ENCODE data around the gene SLCO4A1. TPM values are rescaled to one million over a fixed set of nuclear protein-coding genes. Genes with fewer than 3 reads are reported as not detected.

The SLCO4A1 gene
- total and polyA plus RNA-seq, 9 of the 15 experiments (the other 6 are each of a cell fraction or from before 2014, with no cell fraction given) = 1.6 to 21.9 (median 12.8) TPM

DNA sequence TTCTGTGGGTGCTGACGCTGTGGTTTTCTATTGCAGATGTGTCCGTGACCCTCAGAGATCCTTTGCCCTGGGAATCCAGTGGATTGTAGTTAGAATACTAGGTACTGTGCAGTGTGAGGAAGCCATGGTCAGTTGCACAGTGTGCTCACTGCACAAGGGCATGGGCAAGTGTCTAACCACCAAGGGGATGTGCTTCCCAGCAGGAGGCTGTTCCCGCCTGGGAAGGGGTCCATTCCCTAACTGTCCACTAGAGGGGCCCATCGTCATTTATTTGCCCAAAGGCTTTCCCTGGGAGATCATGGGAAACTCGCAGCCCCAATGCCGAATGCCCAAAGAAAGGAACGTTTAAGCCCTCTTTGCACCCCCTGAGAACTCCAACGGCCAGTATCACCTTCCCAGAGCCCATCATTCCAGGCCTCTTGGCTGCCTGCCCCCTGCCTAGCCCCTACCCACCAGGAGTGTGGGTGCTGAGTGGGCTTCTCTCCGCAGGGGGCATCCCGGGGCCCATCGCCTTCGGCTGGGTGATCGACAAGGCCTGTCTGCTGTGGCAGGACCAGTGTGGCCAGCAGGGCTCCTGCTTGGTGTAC is 26.2 kb downstream of the SLCO4A1 start:
- Histone ChIP-seq H3K27ac (ENCODE audit: extremely low read depth, low read depth, low read length) (no peak overlapping the region), H3K9me1 (ENCODE audit: control insufficient read depth, insufficient read depth, low read length) (no peaks in the 10 kb centered on the region), H3K9ac (ENCODE audit: insufficient read depth in 1 of 2, low read depth in 2 of 2, low read length in 2 of 2) (no peak overlapping the region), H3K4me3 (no peak overlapping the region), H3K4me1 (replicated peaks in 1 of 2; ENCODE audit: control insufficient read depth in 2 of 2, insufficient read depth in 2 of 2, low read length in 2 of 2) (peaks cover 0 to 42% of the 10 kb centered on the region in 2 experiments; a peak in 2 of 5 replicates), H4K20me1 (replicated peaks; ENCODE audit: control insufficient read depth, insufficient read depth, low read length) (no peaks in the 10 kb centered on the region), H3K27me3 (ENCODE audit: control insufficient read depth in 2 of 2, insufficient read depth in 2 of 2, low read length in 2 of 2) (no peaks in the 10 kb centered on the region), H3K36me3 (ENCODE audit: control insufficient read depth, insufficient read depth, low read length) (peaks cover 47% of the 10 kb centered on the region; the same call in 2 of the 3 replicates), H3K79me2 (ENCODE audit: control insufficient read depth, insufficient read depth, low read length) (no peaks in the 10 kb centered on the region), H2AFZ (ENCODE audit: low read depth, low read length) (no peak overlapping the region), H3K9me3 (replicated peaks; ENCODE audit: control insufficient read depth, insufficient read depth, low read depth, low read length) (no peaks in the 10 kb centered on the region), H3K4me2 (ENCODE audit: insufficient read depth, low read length) (no peak overlapping the region)
- in situ Hi-C loops (cut with MboI) (loop anchor here (5.0 kb wide), 1 partner anchor 124 kb away; no protein-coding TSS in a partner anchor), intact Hi-C loops (cut with micrococcal nuclease) (loop anchor here (1.0 to 5.0 kb wide), 2 partner anchors 123 to 139 kb away; no protein-coding TSS in a partner anchor)
- BruUV-seq (replicated peaks) = no TSS peak
- CTCF ChIA-PET (ENCODE audit: low intra/inter-chr PET ratio) = interaction anchor here (0.6 to 2.8 kb wide), 6 partner anchors 121 to 341 kb away, joined by 3 to 21 read pairs (median 6); partner anchors contain the start of gene OGFR
- peak; percentile 87 for ATAC-seq
- POLR2A ChIA-PET = no interaction called here
- 68% methylated on average over 12 of the region's 13 CpGs for WGBS (ENCODE audit: insufficient coverage, low coverage, missing lambda C conversion rate)
- peak; percentile 67 to 81 (median 75) for DNase-seq (ENCODE audit: extremely low read depth in 1 of 4, low spot score in 3 of 4)
- peak; percentile 92 for FAIRE-seq
- TF ChIP-seq MYNN (IDR thresholded peaks at IDR 0.05) (peak; percentile 54; the same call in 1 of the 2 replicates), MYNN (CRISPR knock-in tag; IDR thresholded peaks at IDR 0.05) (no peak), SMARCA4 (IDR thresholded peaks at IDR 0.05) (no peak), MCM5 (IDR thresholded peaks at IDR 0.05; ENCODE audit: low read depth) (no peak), SRSF1 (IDR thresholded peaks at IDR 0.05; ENCODE audit: low read depth, low read length) (no peak), MAZ (CRISPR knock-in tag; conservative IDR thresholded peaks at IDR 0.05 in 1 of 2, IDR thresholded peaks at IDR 0.05 in 1 of 2) (peak in 1 of 2 experiments; percentile 52; a peak in 1 of 4 replicates), FUS (optimal IDR thresholded peaks at IDR 0.05; ENCODE audit: low read depth, low read length) (no peak), ZNF695 (CRISPR knock-in tag; IDR thresholded peaks at IDR 0.05) (no peak), CREB5 (CRISPR knock-in tag; IDR thresholded peaks at IDR 0.05) (no peak), ARID2 (IDR thresholded peaks at IDR 0.05) (peak; percentile 81; the same call in 1 of the 2 replicates), SIN3A (IDR thresholded peaks at IDR 0.05; ENCODE audit: borderline replicate concordance in 2 of 2, control insufficient read depth in 1 of 2, low read depth in 2 of 2, low read length in 2 of 2) (no peak), SMAD4 (CRISPR knock-in tag; conservative IDR thresholded peaks at IDR 0.05) (no peak)
- TF ChIP-seq, protein P1, sequence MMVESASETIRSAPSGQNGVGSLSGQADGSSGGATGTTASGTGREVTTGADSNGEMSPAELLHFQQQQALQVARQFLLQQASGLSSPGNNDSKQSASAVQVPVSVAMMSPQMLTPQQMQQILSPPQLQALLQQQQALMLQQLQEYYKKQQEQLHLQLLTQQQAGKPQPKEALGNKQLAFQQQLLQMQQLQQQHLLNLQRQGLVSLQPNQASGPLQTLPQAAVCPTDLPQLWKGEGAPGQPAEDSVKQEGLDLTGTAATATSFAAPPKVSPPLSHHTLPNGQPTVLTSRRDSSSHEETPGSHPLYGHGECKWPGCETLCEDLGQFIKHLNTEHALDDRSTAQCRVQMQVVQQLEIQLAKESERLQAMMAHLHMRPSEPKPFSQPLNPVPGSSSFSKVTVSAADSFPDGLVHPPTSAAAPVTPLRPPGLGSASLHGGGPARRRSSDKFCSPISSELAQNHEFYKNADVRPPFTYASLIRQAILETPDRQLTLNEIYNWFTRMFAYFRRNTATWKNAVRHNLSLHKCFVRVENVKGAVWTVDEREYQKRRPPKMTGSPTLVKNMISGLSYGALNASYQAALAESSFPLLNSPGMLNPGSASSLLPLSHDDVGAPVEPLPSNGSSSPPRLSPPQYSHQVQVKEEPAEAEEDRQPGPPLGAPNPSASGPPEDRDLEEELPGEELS (CRISPR knock-in tag; IDR thresholded peaks at IDR 0.05; ENCODE audit: borderline replicate concordance) = no peak
- TF ChIP-seq, protein P2, sequence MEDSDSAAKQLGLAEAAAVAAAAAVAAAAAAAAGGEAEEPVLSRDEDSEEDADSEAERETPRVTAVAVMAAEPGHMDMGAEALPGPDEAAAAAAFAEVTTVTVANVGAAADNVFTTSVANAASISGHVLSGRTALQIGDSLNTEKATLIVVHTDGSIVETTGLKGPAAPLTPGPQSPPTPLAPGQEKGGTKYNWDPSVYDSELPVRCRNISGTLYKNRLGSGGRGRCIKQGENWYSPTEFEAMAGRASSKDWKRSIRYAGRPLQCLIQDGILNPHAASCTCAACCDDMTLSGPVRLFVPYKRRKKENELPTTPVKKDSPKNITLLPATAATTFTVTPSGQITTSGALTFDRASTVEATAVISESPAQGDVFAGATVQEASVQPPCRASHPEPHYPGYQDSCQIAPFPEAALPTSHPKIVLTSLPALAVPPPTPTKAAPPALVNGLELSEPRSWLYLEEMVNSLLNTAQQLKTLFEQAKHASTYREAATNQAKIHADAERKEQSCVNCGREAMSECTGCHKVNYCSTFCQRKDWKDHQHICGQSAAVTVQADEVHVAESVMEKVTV (CRISPR knock-in tag; IDR thresholded peaks at IDR 0.05) = peak; percentile 88
- TF ChIP-seq, protein P3, sequence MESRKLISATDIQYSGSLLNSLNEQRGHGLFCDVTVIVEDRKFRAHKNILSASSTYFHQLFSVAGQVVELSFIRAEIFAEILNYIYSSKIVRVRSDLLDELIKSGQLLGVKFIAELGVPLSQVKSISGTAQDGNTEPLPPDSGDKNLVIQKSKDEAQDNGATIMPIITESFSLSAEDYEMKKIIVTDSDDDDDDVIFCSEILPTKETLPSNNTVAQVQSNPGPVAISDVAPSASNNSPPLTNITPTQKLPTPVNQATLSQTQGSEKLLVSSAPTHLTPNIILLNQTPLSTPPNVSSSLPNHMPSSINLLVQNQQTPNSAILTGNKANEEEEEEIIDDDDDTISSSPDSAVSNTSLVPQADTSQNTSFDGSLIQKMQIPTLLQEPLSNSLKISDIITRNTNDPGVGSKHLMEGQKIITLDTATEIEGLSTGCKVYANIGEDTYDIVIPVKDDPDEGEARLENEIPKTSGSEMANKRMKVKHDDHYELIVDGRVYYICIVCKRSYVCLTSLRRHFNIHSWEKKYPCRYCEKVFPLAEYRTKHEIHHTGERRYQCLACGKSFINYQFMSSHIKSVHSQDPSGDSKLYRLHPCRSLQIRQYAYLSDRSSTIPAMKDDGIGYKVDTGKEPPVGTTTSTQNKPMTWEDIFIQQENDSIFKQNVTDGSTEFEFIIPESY (CRISPR knock-in tag; IDR thresholded peaks at IDR 0.05) = 0 out of 2 replicates have a peak, but pooled peaks have one; percentile 40

Measured in K562 (cell line).